ENCODE data around the gene HPCAL1.

Gene HPCAL1

GRCh38 chr2:10320933-10321332 lies 18.2 kb downstream of the HPCAL1 start:
- H3K4me3 ChIP-seq (ENCODE audit: control insufficient read depth, low read depth, low read length) = no peak overlapping the region
- no peak for DNase-seq (ENCODE audit: low read depth)
- no peak for TF ChIP-seq CTCF (IDR thresholded peaks at IDR 0.05; ENCODE audit: control insufficient read depth, insufficient read depth, low read depth, low read length, missing control alignments)

GRCh38 chr2:10321622-10322021 lies 18.9 kb downstream of the HPCAL1 start:
- no peak for DNase-seq (ENCODE audit: low read depth)
- no peak for TF ChIP-seq CTCF (IDR thresholded peaks at IDR 0.05; ENCODE audit: control insufficient read depth, insufficient read depth, low read depth, low read length, missing control alignments)
- no peak overlapping the region for H3K4me3 ChIP-seq (ENCODE audit: control insufficient read depth, low read depth, low read length)

GRCh38 chr2:10322481-10322880 lies 19.8 kb downstream of the HPCAL1 start:
- H3K4me3 ChIP-seq (ENCODE audit: control insufficient read depth, low read depth, low read length) = no peak overlapping the region
- no peak for TF ChIP-seq CTCF (IDR thresholded peaks at IDR 0.05; ENCODE audit: control insufficient read depth, insufficient read depth, low read depth, low read length, missing control alignments)
- no peak for DNase-seq (ENCODE audit: low read depth)

- no peak overlapping the region for H3K4me3 ChIP-seq (ENCODE audit: control insufficient read depth, low read depth, low read length)
- TF ChIP-seq CTCF (IDR thresholded peaks at IDR 0.05; ENCODE audit: control insufficient read depth, insufficient read depth, low read depth, low read length, missing control alignments) = no peak
- DNase-seq (ENCODE audit: low read depth) = no peak
Measured at GRCh38 chr2:10322973-10323372, 20.3 kb downstream of the HPCAL1 start.

- no peak for DNase-seq (ENCODE audit: low read depth)
- no peak overlapping the region for H3K4me3 ChIP-seq (ENCODE audit: control insufficient read depth, low read depth, low read length)
- no peak for TF ChIP-seq CTCF (IDR thresholded peaks at IDR 0.05; ENCODE audit: control insufficient read depth, insufficient read depth, low read depth, low read length, missing control alignments)
Measured at GRCh38 chr2:10323535-10323934, 20.8 kb downstream of the HPCAL1 start.

- no peak for TF ChIP-seq CTCF (IDR thresholded peaks at IDR 0.05; ENCODE audit: control insufficient read depth, insufficient read depth, low read depth, low read length, missing control alignments)
- no peak overlapping the region for H3K4me3 ChIP-seq (ENCODE audit: control insufficient read depth, low read depth, low read length)
- DNase-seq (ENCODE audit: low read depth) = no peak
Measured at GRCh38 chr2:10324095-10324832, 21.6 kb downstream of the HPCAL1 start.
